HG02588 (cell line): ENCODE measurements around the gene CAPN5.
A peak's percentile ranks its signal among the peaks of the same experiment; 100 is the strongest.
"Not testable (repeated sequence)": the region's sequence is repeated elsewhere in the genome, so short reads cannot be mapped to it uniquely, and the experiment has no call there.

Experiments
- ATAC-seq: cut with Tn5 transposase; IDR thresholded peaks from one replicate; pipeline ENCODE4 v1.9.1; 2021; ENCODE audit warnings: mild to moderate bottlenecking, moderate library complexity; ENCODE audit not compliant: unreplicated experiment

The CAPN5 gene

DNA sequence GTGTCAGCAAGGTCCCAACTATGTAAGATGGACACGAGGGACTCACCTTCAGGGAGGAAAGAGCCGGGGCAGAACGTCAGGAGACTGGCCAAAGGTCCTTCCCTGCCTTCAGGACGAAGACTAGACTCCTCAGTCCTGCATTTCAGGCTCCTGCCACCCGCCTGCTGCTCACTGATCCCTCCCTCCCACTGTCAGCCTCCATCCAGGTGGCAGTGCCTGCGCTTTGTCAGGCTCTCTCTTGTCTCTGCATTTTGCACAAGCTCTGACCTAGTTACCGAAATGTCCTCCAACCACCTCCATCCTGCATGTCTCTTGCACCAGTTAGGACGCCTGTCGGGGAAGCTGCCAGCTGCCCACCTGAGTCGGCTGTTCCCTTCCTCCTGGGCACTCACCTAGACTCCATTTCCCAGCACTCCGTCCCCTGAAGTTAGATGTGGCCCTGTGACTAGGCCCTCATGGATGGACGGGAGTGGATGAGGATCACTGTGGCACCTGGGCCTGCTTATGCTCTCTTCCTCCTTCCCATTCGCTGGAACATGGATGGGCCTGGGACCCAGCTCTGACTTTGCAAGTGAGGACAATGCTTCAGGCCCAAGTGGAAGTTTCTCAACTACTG is 24.6 kb upstream of the CAPN5 start:
- no peak for ATAC-seq

GRCh38 chr11:77044356-77044755 is 22.4 kb upstream of the CAPN5 start:
- no peak for ATAC-seq

DNA sequence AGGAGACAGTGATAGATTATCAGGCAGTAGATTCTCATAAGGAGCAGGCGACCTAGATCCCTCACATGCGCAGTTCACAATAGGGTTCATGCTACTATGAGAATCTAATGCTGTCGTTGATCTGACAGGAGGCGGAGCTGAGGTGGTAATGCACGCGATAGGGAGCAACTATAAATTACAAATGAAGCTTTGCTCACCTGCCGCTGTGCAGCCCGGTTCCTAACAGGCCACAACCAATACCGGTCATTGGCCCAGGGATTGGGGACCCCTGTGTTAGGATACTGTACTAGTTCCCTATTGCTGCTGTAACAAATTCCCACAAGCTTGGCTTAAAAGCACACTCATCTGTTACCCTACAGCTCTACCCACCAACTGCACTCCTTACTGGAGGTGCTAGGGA is 21.9 kb upstream of the CAPN5 start:
- ATAC-seq = no peak

GRCh38 chr11:77046060-77046501 is 20.7 kb upstream of the CAPN5 start:
- no peak for ATAC-seq

GRCh38 chr11:77047007-77047927 is 19.5 kb upstream of the CAPN5 start:
- peak; percentile 72 for ATAC-seq

GRCh38 chr11:77047928-77048446 is 18.8 kb upstream of the CAPN5 start:
- not testable (repeated sequence) for ATAC-seq

DNA sequence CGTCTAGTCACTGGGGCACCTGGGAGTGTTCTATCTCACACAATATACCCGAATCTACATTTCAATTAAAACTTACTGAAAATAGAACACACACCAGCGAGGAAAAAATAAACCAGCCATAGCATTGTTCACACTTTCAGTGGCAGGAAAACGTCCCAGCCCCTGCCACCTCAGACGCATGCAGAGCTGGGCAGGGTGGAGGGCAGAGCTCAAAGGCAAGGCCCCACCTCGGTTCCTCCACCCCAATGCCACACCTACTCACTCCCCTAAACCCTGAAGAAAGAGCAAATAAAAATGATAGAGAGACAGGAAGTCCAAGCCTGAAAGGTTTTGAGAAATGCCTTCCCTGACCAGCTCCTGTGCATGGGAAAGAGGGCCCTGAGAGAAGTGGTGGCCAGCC is 17.7 kb upstream of the CAPN5 start:
- ATAC-seq = no peak

- ATAC-seq = no peak
These were observed 15.3 kb upstream of the CAPN5 start for GRCh38 chr11:77051511-77051910.

DNA sequence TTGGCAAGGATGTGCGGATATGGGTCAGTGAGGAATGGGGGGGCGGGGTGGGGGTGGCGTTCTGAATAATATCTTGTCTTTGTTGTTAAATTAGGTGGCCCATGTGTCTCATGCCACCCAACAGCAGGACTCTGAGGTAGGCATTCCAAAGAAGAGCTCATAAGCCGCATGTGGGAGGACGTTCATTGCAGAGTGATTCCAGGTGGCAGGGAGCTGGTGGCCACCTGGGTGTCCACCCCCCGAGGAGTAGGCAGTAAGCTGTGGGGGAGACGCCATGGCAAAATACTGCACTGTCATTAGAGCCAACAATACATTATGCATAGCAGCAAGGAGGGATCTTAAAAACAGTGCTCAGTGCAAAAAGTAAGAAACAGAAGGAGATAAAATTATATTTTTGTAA is 14.3 kb upstream of the CAPN5 start:
- no peak for ATAC-seq

- no peak for ATAC-seq
These were observed 13.4 kb upstream of the CAPN5 start for GRCh38 chr11:77053217-77054015.

GRCh38 chr11:77054084-77054483 is 12.7 kb upstream of the CAPN5 start:
- no peak for ATAC-seq

- no peak for ATAC-seq
These were observed 11.6 kb upstream of the CAPN5 start for GRCh38 chr11:77055101-77055561.

DNA sequence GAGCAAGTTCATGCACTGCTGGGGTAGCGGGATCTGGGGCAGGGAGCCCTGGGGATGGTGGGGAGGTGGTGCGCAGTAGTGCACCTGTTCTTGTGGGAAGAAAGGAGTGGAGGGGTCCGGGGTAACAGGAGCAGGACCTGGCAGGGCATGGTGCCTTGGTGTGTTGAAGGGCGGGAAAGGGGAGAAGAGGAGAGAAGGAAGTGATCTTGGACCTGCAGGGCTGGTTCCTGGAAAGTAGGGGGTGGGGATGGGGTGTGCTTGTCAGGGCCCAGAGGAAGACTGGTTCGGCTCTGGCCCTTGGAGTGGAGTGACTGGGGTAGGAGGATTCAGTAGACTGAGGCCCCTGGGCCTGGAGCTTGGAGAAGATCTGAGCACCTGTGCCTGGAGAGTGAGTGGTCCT is 10.9 kb upstream of the CAPN5 start:
- no peak for ATAC-seq

DNA sequence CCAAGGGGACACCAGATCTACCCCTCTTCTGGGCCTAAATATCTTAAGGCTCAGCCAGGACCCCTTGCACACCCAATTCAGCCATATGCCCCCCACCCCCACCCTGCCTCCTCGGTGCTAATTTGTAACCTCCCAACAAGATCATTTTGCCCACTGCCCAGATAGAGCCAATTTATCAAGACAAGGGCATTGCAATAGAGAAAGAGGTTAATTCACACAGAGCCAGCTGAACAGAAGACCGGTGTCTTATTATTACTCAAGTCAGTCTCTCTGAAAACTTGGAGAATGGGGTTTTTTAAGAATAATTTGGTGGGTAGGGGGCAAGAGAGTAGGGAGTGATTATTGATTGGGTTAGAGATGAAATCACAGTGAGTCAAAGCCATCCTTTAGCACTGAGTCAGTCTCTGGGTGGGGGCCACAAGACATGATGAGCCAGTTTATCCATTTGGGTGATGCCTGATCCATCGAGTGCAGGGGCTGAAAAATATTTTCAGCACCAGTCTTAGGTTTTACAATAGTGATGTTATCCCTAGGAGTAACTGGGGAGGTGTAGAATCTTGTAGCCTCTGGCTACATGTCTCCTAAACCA is 9.9 kb upstream of the CAPN5 start:
- no peak for ATAC-seq

GRCh38 chr11:77057938-77058474 is 8.8 kb upstream of the CAPN5 start:
- no peak for ATAC-seq

GRCh38 chr11:77058900-77059299 is 7.9 kb upstream of the CAPN5 start:
- ATAC-seq = no peak

- ATAC-seq = no peak
These were observed 7.0 kb upstream of the CAPN5 start for GRCh38 chr11:77059806-77060205.

- ATAC-seq = no peak
These were observed 6.5 kb upstream of the CAPN5 start for GRCh38 chr11:77060234-77060633.

GRCh38 chr11:77061258-77061657 is 5.5 kb upstream of the CAPN5 start:
- ATAC-seq = not testable (repeated sequence)

- no peak for ATAC-seq
These were observed 3.8 kb upstream of the CAPN5 start for GRCh38 chr11:77062924-77063323.
